ENCODE measurements around the gene PELI2.

The PELI2 gene

DNA sequence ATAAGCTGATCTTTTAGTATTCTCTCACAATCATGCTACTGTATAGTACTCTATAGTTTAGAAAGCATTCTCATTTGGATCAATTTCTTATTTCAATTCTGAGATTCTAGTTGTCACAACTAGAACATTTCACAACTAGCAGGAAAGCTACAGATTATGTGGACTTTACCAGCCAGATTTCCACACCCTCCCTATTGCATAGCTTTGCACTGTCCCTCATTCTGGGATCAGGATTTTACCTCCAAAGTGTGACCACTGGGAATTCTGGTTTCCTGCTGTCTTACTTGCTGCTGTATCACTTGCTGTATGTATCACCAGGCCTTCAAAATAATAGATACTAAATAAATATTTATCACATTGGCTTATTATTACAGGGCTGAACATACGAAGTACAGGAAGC, 10.2 kb upstream of the PELI2 start:
- Mint-ChIP-seq H3K4me3 (no peak overlapping the region), H3K4me1 (ENCODE audit: low read depth) (peaks cover 6% of the 10 kb centered on the region), H3K36me3 (no peaks in the 10 kb centered on the region), H3K27me3 (peaks cover 1% of the 10 kb centered on the region), H3K27ac (no peak overlapping the region), H3K9me3 (ENCODE audit: low read depth) (no peaks in the 10 kb centered on the region)

- Mint-ChIP-seq H3K27me3 (no peaks in the 10 kb centered on the region), H3K4me1 (ENCODE audit: low read depth) (peaks cover 22% of the 10 kb centered on the region), H3K27ac (no peak overlapping the region), H3K9me3 (ENCODE audit: low read depth) (no peaks in the 10 kb centered on the region), H3K4me3 (no peak overlapping the region), H3K36me3 (no peaks in the 10 kb centered on the region)
Observed at GRCh38 chr14:56112781-56113180, 5.4 kb upstream of the PELI2 start.

GRCh38 chr14:56115334-56115870, 2.8 kb upstream of the PELI2 start:
- H3K4me1 Mint-ChIP-seq (ENCODE audit: low read depth): peaks cover 35% of the 10 kb centered on the region
- H3K36me3 Mint-ChIP-seq: no peaks in the 10 kb centered on the region
- H3K27me3 Mint-ChIP-seq: peaks cover under 1% of the 10 kb centered on the region
- H3K9me3 Mint-ChIP-seq (ENCODE audit: low read depth): no peaks in the 10 kb centered on the region
- H3K27ac Mint-ChIP-seq: no peak overlapping the region
- H3K4me3 Mint-ChIP-seq: no peak overlapping the region

- H3K9me3 Mint-ChIP-seq (ENCODE audit: low read depth): no peaks in the 10 kb centered on the region
- no peaks in the 10 kb centered on the region for H3K36me3 Mint-ChIP-seq
- peaks cover 43% of the 10 kb centered on the region for H3K4me1 Mint-ChIP-seq (ENCODE audit: low read depth)
- H3K4me3 Mint-ChIP-seq: peak overlapping the region; percentile 24
- H3K27ac Mint-ChIP-seq: no peak overlapping the region
- peaks cover 4% of the 10 kb centered on the region for H3K27me3 Mint-ChIP-seq
Observed at GRCh38 chr14:56115976-56116893, 2.0 kb upstream of the PELI2 start.

- Mint-ChIP-seq H3K36me3 (no peaks in the 10 kb centered on the region), H3K27ac (no peak overlapping the region), H3K4me1 (ENCODE audit: low read depth) (peaks cover 43% of the 10 kb centered on the region), H3K4me3 (no peak overlapping the region), H3K27me3 (peaks cover 7% of the 10 kb centered on the region), H3K9me3 (ENCODE audit: low read depth) (no peaks in the 10 kb centered on the region)
Observed at GRCh38 chr14:56118611-56119181, 485 bp downstream of the PELI2 start.

GRCh38 chr14:56119201-56119981, 1.2 kb downstream of the PELI2 start:
- Mint-ChIP-seq H3K36me3 (no peaks in the 10 kb centered on the region), H3K9me3 (ENCODE audit: low read depth) (no peaks in the 10 kb centered on the region)

DNA sequence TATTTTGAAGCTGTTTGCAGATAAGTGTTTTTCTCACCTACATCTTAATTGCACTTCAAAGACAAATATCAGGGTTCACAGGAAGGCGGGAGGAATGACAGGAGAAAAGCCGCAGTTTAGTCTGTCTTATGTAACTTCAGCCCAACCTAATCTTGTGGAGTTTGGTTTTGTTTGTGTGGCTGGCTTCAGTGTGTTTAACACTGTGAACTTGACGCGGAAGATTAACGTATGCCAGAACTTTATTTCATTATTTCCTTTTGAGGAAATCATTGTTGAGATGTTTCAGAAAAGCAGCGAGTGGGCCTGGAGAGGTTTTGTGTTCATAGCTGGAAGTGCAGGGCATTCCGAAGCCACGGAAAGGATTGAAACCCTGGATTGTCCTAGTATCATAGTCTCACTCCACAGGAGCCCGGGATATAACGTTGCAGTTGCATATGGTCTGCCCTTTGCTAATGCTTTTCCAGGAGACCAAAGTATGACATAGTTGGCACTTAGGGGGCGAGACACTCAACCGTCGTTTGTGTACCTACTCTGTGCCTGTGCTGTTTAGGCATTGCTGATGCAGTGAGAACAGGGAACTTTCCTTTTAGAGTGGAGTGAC, 2.0 kb downstream of the PELI2 start:
- Mint-ChIP-seq H3K36me3 (no peaks in the 10 kb centered on the region), H3K27ac (no peak overlapping the region), H3K4me3 (peak overlapping the region; percentile 89), H3K9me3 (ENCODE audit: low read depth) (no peaks in the 10 kb centered on the region), H3K27me3 (peaks cover 7% of the 10 kb centered on the region), H3K4me1 (ENCODE audit: low read depth) (peaks cover 43% of the 10 kb centered on the region)

More at GRCh38 chr14:56119201-56119981, 1.2 kb downstream of the PELI2 start:
- Mint-ChIP-seq H3K4me3 (peak overlapping the region; percentile 89), H3K27me3 (peaks cover 7% of the 10 kb centered on the region), H3K4me1 (ENCODE audit: low read depth) (peaks cover 43% of the 10 kb centered on the region), H3K27ac (peak overlapping the region; percentile 66)

- no peak overlapping the region for H3K4me3 Mint-ChIP-seq
Observed at GRCh38 chr14:56121816-56122215, 3.6 kb downstream of the PELI2 start.

GRCh38 chr14:56122301-56122700, 4.1 kb downstream of the PELI2 start:
- H3K9me3 Mint-ChIP-seq (ENCODE audit: low read depth): no peaks in the 10 kb centered on the region
- no peak overlapping the region for H3K27ac Mint-ChIP-seq
- peaks cover 32% of the 10 kb centered on the region for H3K4me1 Mint-ChIP-seq (ENCODE audit: low read depth)
- H3K36me3 Mint-ChIP-seq: no peaks in the 10 kb centered on the region
- peaks cover 7% of the 10 kb centered on the region for H3K27me3 Mint-ChIP-seq
- H3K4me3 Mint-ChIP-seq: no peak overlapping the region

More at GRCh38 chr14:56121816-56122215, 3.6 kb downstream of the PELI2 start:
- no peak overlapping the region for H3K27ac Mint-ChIP-seq
- H3K9me3 Mint-ChIP-seq (ENCODE audit: low read depth): no peaks in the 10 kb centered on the region
- peaks cover 7% of the 10 kb centered on the region for H3K27me3 Mint-ChIP-seq
- H3K36me3 Mint-ChIP-seq: no peaks in the 10 kb centered on the region
- peaks cover 36% of the 10 kb centered on the region for H3K4me1 Mint-ChIP-seq (ENCODE audit: low read depth)

DNA sequence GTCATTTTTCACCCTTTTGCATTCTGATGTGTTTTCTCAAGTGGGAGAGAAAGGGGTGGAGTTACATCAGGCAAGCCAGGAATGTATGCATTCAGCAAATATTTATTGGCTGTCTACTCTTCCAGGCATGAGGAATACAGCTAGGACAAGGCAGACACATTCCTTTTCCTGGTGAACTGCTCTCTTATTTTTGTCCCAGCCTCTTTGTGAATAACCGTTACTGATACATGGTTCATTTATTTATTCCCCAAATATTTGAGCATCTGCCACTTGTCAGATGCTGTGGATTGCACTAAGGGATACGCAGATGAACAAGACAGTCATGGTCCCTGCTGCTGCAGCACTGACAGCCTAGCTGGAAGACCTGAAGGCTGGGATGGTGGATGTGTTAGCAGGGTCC, 6.1 kb downstream of the PELI2 start:
- no peaks in the 10 kb centered on the region for H3K9me3 Mint-ChIP-seq (ENCODE audit: low read depth)
- no peak overlapping the region for H3K4me3 Mint-ChIP-seq
- H3K36me3 Mint-ChIP-seq: no peaks in the 10 kb centered on the region
- peaks cover 7% of the 10 kb centered on the region for H3K27me3 Mint-ChIP-seq
- H3K27ac Mint-ChIP-seq: no peak overlapping the region
- peaks cover 25% of the 10 kb centered on the region for H3K4me1 Mint-ChIP-seq (ENCODE audit: low read depth)

DNA sequence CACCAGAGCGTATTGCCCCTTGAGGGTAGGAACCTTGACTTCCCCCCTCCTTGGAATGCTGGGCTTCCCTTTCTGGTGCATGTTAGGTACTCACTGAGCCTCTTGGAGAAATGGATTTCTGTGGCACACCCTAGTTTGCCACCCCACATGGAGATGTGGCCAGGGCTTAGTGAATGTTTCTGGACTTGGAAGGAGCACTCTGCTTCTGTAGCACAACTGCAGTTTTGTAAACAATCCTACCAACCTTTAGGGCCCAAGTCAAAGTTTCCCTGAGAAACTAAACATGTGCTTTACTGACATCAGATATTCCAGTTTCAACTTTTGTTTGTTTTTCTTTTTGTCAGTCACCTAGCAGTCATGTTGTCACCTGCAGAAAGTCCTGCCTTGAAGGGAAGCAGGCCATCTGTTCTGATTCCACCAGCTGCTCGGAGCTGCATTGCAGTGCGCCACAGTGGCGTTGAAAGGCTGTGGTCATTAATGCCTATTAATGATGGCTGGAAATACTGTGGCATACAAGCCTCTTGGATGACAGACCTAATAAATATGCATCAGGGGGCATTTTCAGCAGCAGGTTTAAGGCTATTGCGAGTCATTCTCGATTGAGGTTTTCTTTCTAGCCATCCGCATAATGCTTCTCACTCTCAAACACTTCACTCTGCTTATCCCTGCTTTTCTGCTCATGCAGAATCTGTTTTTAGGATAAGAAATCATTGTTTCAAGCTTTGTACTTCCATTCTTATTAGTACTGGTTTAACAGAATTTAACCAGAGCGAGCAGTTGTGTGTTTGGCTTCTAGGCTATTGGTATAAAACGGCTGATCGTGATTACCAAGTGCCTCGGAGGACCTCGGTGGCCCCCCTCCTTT, 7.8 kb downstream of the PELI2 start:
- Mint-ChIP-seq H3K27me3 (peaks cover 4% of the 10 kb centered on the region), H3K4me1 (ENCODE audit: low read depth) (peaks cover 15% of the 10 kb centered on the region), H3K9me3 (ENCODE audit: low read depth) (no peaks in the 10 kb centered on the region), H3K27ac (no peak overlapping the region), H3K36me3 (no peaks in the 10 kb centered on the region), H3K4me3 (no peak overlapping the region)

GRCh38 chr14:56126637-56126913, 8.4 kb downstream of the PELI2 start:
- Mint-ChIP-seq H3K4me3 (no peak overlapping the region), H3K9me3 (ENCODE audit: low read depth) (no peaks in the 10 kb centered on the region), H3K27me3 (peaks cover 4% of the 10 kb centered on the region), H3K36me3 (no peaks in the 10 kb centered on the region), H3K27ac (no peak overlapping the region), H3K4me1 (ENCODE audit: low read depth) (peaks cover 13% of the 10 kb centered on the region)

- peaks cover 18% of the 10 kb centered on the region for H3K4me1 Mint-ChIP-seq (ENCODE audit: low read depth)
- H3K27ac Mint-ChIP-seq: no peak overlapping the region
- H3K9me3 Mint-ChIP-seq (ENCODE audit: low read depth): no peaks in the 10 kb centered on the region
- no peaks in the 10 kb centered on the region for H3K36me3 Mint-ChIP-seq
- peaks cover 1% of the 10 kb centered on the region for H3K27me3 Mint-ChIP-seq
- H3K4me3 Mint-ChIP-seq: no peak overlapping the region
Observed at GRCh38 chr14:56127156-56127555, 8.9 kb downstream of the PELI2 start.

DNA sequence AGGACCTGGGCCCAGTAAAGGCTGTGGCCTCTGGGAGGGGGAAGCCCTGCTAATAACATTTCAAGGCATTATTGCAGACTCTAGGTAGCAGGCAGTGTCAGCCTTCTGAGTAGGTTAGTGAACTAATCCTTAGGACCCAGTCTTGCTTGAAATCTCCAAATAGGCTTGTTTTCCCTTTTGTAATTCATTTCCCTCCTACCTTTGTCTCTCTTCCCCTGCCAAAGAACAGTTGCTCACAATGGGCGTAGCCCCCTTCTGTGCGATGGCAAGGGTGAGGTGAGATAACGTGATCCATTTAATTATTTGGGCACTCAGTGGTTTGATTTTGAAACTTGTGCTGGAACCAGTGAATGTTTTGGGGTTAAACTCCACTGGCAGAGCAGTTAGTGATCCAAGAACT, 10.9 kb downstream of the PELI2 start:
- Mint-ChIP-seq H3K27ac (no peak overlapping the region), H3K27me3 (peaks cover 3% of the 10 kb centered on the region), H3K4me1 (ENCODE audit: low read depth) (peaks cover 16% of the 10 kb centered on the region), H3K36me3 (no peaks in the 10 kb centered on the region), H3K4me3 (no peak overlapping the region), H3K9me3 (ENCODE audit: low read depth) (no peaks in the 10 kb centered on the region)
